GM23338 (cell line): ENCODE results near the gene PIP4K2B. TPM values are rescaled to one million over a fixed set of nuclear protein-coding genes. Genes with fewer than 3 reads are reported as not detected.

Experiments used
- ATAC-seq: fragments of 200-7000 bp; cut with Tn5 transposase; 3 replicates; pipeline ENCODE4 v1.9.1; 2020
- DNase-seq: peaks from one replicate; pipeline ENCODE4 v3.0.0-alpha.2; 2015; ENCODE audit warnings: low spot score
- H2AFZ ChIP-seq: fragments of 200-600 bp; sonication (generic); 2 replicates; pipeline ENCODE4 v1.8.0; 2016; ENCODE audit warnings: antibody characterized with exemption, mild to moderate bottlenecking, moderate library complexity
- H3F3A ChIP-seq: fragments of 200-600 bp; sonication (generic); replicated peaks from 2 replicates; pipeline ENCODE4 v1.8.0; 2017; ENCODE audit warnings: antibody characterized with exemption, mixed run types, low read depth
- H3K27ac ChIP-seq: fragments of 200-600 bp; sonication (generic); 2 replicates; pipeline ENCODE4 v1.6.1; 2016; ENCODE audit warnings: low read depth
- H3K27me3 ChIP-seq: fragments of 200-600 bp; sonication (generic); 2 replicates; pipeline ENCODE4 v1.8.0; 2016; ENCODE audit warnings: mild to moderate bottlenecking, mixed run types, moderate library complexity; ENCODE audit not compliant: insufficient read depth
- H3K36me3 ChIP-seq: fragments of 200-600 bp; sonication (generic); 2 replicates; pipeline ENCODE4 v1.8.0; 2016; ENCODE audit warnings: mild to moderate bottlenecking; ENCODE audit not compliant: insufficient read depth
- H3K4me1 ChIP-seq: fragments of 200-600 bp; sonication (generic); 2 replicates; pipeline ENCODE4 v1.8.0; 2016; ENCODE audit warnings: mild to moderate bottlenecking, moderate library complexity; ENCODE audit not compliant: insufficient read depth
- H3K4me2 ChIP-seq: fragments of 200-600 bp; sonication (generic); 2 replicates; pipeline ENCODE4 v1.7.1; 2017; ENCODE audit warnings: mixed run types
- H3K4me3 ChIP-seq: fragments of 200-600 bp; sonication (generic); 2 replicates; pipeline ENCODE4 v1.6.1; 2016; ENCODE audit warnings: mixed run types
- H3K79me2 ChIP-seq: fragments of 200-600 bp; sonication (generic); replicated peaks from 2 replicates; pipeline ENCODE4 v1.8.0; 2017; ENCODE audit warnings: mild to moderate bottlenecking; ENCODE audit not compliant: insufficient read depth
- H3K9me2 ChIP-seq: fragments of 200-600 bp; sonication (generic); 2 replicates; pipeline ENCODE4 v1.8.0; 2017; ENCODE audit not compliant: insufficient read depth
- H4K20me1 ChIP-seq: fragments of 200-600 bp; sonication (generic); replicated peaks from 2 replicates; pipeline ENCODE4 v1.8.0; 2017; ENCODE audit warnings: mild to moderate bottlenecking; ENCODE audit not compliant: insufficient read depth
- H3K27ac Mint-ChIP-seq: 2 replicates; pipeline ENCODE4 v1.8.0; 2020; ENCODE audit warnings: inconsistent platforms, mild to moderate bottlenecking, moderate library complexity, mixed read lengths
- H3K27me3 Mint-ChIP-seq: 3 replicates; pipeline ENCODE4 v1.8.0; 2022; ENCODE audit warnings: low read depth, mild to moderate bottlenecking, moderate library complexity, mixed read lengths, inconsistent platforms; ENCODE audit not compliant: insufficient read depth, poor library complexity
- H3K36me3 Mint-ChIP-seq: 3 replicates; pipeline ENCODE4 v1.8.0; 2021; ENCODE audit warnings: low read depth, mild to moderate bottlenecking, inconsistent platforms, moderate library complexity, mixed read lengths
- H3K4me1 Mint-ChIP-seq: 3 replicates; pipeline ENCODE4 v1.8.0; 2020; ENCODE audit warnings: mild to moderate bottlenecking, inconsistent platforms, mixed read lengths
- H3K4me3 Mint-ChIP-seq: 3 replicates; pipeline ENCODE4 v1.8.0; 2021; ENCODE audit warnings: moderate library complexity, mild to moderate bottlenecking, inconsistent platforms, mixed read lengths
- H3K9me3 Mint-ChIP-seq: 3 replicates; pipeline ENCODE4 v1.8.0; 2020; ENCODE audit warnings: moderate library complexity, mild to moderate bottlenecking, inconsistent platforms, mixed read lengths
- EZH2 ChIP-seq: fragments of 200-600 bp; sonication (generic); IDR thresholded peaks from one replicate; pipeline ENCODE4 v1.8.0; 2017; ENCODE audit warnings: antibody characterized with exemption, mild to moderate bottlenecking, low read depth; ENCODE audit not compliant: unreplicated experiment
- EZH2phosphoT487 ChIP-seq: fragments of 200-600 bp; sonication (generic); IDR thresholded peaks from one replicate; pipeline ENCODE4 v1.8.1; 2018; ENCODE audit warnings: antibody characterized with exemption; ENCODE audit not compliant: unreplicated experiment
- JUNB ChIP-seq: IDR thresholded peaks from one replicate; pipeline ENCODE4 v1.6.1; 2016; ENCODE audit warnings: antibody characterized with exemption; ENCODE audit not compliant: unreplicated experiment
- NANOG ChIP-seq: IDR thresholded peaks from 2 replicates; pipeline ENCODE4 v1.6.1; 2016; ENCODE audit warnings: antibody characterized with exemption, borderline replicate concordance
- POLR2AphosphoS5 ChIP-seq: IDR thresholded peaks from 2 replicates; pipeline ENCODE4 v1.6.1; 2016; ENCODE audit warnings: antibody characterized with exemption, low read depth
- STAT1 ChIP-seq: IDR thresholded peaks from one replicate; pipeline ENCODE4 v1.6.1; 2016; ENCODE audit warnings: antibody characterized with exemption; ENCODE audit not compliant: unreplicated experiment
- ZNF114 ChIP-seq: fragments of 250-450 bp; sonication (Bioruptor Pico); IDR thresholded peaks from 2 replicates; pipeline ENCODE4 v1.5.0; 2020; ENCODE audit warnings: mild to moderate bottlenecking, moderate library complexity
- polyA plus RNA-seq: library from polyadenylated mRNA; unstranded; fragments of >200 nt; fragmentation: Nextera tagmentation; extraction: Ambion mirVana; gene quantifications from 2 replicates; pipeline ENCODE4 v1.2.1, GENCODE V29; 2016
- total RNA-seq: library from RNA; depleted of rRNA; stranded (reverse); fragments of >200 nt; shearing (Covaris generic); gene quantifications from 2 replicates; pipeline ENCODE4 v1.2.3, GENCODE V29; 2014
- TF ChIP-seq, protein P1 (sequence below): IDR thresholded peaks from 2 replicates; pipeline ENCODE4 v1.6.1; 2016; ENCODE audit warnings: antibody characterized with exemption
- TF ChIP-seq, protein P2 (sequence below), 2 experiments: fragments of 200-600 bp in 1 of 2; sonication (generic) in 1 of 2; conservative IDR thresholded peaks; 2 replicates each; pipeline versions ENCODE4 v1.5.1 to v1.6.1; 2016 to 2017; ENCODE audit warnings: antibody characterized with exemption in 2 of 2, low read depth in 2 of 2, mild to moderate bottlenecking in 2 of 2, moderate library complexity in 1 of 2
- TF ChIP-seq, protein P3 (sequence below): IDR thresholded peaks from one replicate; pipeline ENCODE4 v1.6.1; 2018; ENCODE audit warnings: antibody characterized with exemption; ENCODE audit not compliant: unreplicated experiment

PIP4K2B gene
- total and polyA plus RNA-seq, 2 experiments from 2014 or later = 9.5 to 43.4 TPM

DNA sequence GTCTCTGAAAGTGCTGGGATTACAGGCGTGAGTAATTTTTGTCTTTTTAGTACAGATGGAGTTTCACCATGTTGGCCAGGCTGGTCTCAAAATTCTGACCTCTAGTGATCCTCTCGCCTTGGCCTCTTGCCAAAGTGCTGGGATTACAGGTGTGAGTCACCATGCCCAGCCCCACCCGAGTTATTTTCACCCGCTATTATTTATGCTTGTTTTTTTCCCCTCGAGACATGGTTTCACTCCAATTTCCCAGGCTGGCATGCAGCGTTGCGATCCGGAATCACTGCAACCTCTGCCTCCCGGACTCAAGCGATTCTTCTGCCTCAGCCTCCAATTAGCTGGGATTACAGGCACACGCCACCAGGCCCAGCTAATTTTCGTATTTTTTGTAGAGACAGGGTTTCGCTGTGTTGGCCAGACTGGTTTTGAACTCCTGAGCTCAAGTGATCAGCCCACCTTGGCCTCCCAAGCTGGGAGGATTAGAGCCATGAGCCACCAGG, 45.0 kb upstream of the PIP4K2B start:
- Histone ChIP-seq H3F3A (peaks cover 40% of the 10 kb centered on the region), H4K20me1 (peaks cover 12% of the 10 kb centered on the region), H3K79me2 (peaks cover 5% of the 10 kb centered on the region; the same call in 1 of the 2 replicates), H3K4me2 (no peak overlapping the region), H3K9me2 (no peaks in the 10 kb centered on the region), H3K4me1 (no peaks in the 10 kb centered on the region), H3K36me3 (peaks cover 22% of the 10 kb centered on the region), H2AFZ (no peak overlapping the region), H3K27me3 (no peaks in the 10 kb centered on the region), H3K27ac (peak overlapping the region; percentile 53; the same call in 1 of the 2 replicates), H3K4me3 (no peak overlapping the region)
- no peak; the same call in 2 of the 3 replicates for ATAC-seq
- H3K27ac Mint-ChIP-seq = peak overlapping the region; percentile 59; the same call in 1 of the 2 replicates
- DNase-seq = peak; percentile 11
- peaks cover 2% of the 10 kb centered on the region; the same call in 1 of the 3 replicates for H3K9me3 Mint-ChIP-seq
- peaks cover 5% of the 10 kb centered on the region; the same call in 2 of the 3 replicates for H3K4me1 Mint-ChIP-seq
- H3K4me3 Mint-ChIP-seq = no peak overlapping the region
- no peak for TF ChIP-seq EZH2
- TF ChIP-seq POLR2AphosphoS5 = no peak
- TF ChIP-seq, protein P1, sequence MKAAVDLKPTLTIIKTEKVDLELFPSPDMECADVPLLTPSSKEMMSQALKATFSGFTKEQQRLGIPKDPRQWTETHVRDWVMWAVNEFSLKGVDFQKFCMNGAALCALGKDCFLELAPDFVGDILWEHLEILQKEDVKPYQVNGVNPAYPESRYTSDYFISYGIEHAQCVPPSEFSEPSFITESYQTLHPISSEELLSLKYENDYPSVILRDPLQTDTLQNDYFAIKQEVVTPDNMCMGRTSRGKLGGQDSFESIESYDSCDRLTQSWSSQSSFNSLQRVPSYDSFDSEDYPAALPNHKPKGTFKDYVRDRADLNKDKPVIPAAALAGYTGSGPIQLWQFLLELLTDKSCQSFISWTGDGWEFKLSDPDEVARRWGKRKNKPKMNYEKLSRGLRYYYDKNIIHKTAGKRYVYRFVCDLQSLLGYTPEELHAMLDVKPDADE = no peak
- no peak for TF ChIP-seq EZH2phosphoT487
- TF ChIP-seq, protein P2, sequence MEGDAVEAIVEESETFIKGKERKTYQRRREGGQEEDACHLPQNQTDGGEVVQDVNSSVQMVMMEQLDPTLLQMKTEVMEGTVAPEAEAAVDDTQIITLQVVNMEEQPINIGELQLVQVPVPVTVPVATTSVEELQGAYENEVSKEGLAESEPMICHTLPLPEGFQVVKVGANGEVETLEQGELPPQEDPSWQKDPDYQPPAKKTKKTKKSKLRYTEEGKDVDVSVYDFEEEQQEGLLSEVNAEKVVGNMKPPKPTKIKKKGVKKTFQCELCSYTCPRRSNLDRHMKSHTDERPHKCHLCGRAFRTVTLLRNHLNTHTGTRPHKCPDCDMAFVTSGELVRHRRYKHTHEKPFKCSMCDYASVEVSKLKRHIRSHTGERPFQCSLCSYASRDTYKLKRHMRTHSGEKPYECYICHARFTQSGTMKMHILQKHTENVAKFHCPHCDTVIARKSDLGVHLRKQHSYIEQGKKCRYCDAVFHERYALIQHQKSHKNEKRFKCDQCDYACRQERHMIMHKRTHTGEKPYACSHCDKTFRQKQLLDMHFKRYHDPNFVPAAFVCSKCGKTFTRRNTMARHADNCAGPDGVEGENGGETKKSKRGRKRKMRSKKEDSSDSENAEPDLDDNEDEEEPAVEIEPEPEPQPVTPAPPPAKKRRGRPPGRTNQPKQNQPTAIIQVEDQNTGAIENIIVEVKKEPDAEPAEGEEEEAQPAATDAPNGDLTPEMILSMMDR (conservative IDR thresholded peaks at IDR 0.05; ENCODE audit: low read depth in 2 of 2) = no peak
- no peak for TF ChIP-seq NANOG
- TF ChIP-seq ZNF114 (CRISPR knock-in tag) = no peak
- TF ChIP-seq STAT1 = no peak
- TF ChIP-seq, protein P3, sequence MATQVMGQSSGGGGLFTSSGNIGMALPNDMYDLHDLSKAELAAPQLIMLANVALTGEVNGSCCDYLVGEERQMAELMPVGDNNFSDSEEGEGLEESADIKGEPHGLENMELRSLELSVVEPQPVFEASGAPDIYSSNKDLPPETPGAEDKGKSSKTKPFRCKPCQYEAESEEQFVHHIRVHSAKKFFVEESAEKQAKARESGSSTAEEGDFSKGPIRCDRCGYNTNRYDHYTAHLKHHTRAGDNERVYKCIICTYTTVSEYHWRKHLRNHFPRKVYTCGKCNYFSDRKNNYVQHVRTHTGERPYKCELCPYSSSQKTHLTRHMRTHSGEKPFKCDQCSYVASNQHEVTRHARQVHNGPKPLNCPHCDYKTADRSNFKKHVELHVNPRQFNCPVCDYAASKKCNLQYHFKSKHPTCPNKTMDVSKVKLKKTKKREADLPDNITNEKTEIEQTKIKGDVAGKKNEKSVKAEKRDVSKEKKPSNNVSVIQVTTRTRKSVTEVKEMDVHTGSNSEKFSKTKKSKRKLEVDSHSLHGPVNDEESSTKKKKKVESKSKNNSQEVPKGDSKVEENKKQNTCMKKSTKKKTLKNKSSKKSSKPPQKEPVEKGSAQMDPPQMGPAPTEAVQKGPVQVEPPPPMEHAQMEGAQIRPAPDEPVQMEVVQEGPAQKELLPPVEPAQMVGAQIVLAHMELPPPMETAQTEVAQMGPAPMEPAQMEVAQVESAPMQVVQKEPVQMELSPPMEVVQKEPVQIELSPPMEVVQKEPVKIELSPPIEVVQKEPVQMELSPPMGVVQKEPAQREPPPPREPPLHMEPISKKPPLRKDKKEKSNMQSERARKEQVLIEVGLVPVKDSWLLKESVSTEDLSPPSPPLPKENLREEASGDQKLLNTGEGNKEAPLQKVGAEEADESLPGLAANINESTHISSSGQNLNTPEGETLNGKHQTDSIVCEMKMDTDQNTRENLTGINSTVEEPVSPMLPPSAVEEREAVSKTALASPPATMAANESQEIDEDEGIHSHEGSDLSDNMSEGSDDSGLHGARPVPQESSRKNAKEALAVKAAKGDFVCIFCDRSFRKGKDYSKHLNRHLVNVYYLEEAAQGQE = no peak
- no peak for TF ChIP-seq JUNB
- peaks cover 32% of the 10 kb centered on the region for H3K36me3 Mint-ChIP-seq
- peaks cover 17% of the 10 kb centered on the region for H3K27me3 Mint-ChIP-seq
